AG10803 (cell line): ENCODE measurements around the gene ASPHD2.

Experiments used
- DNase-seq: peaks from one replicate; pipeline ENCODE4 v3.0.0; 2010; ENCODE audit warnings: low read depth
- H3K4me3 ChIP-seq: 2 replicates; pipeline ENCODE4 v1.5.1; 2011; ENCODE audit warnings: mild to moderate bottlenecking, low read length, control low read depth
- TF ChIP-seq, protein P1 (sequence below): conservative IDR thresholded peaks from 2 replicates; pipeline ENCODE4 v1.5.1; 2011; ENCODE audit warnings: mild to moderate bottlenecking, low read length, control low read depth, inconsistent platforms

Gene ASPHD2

DNA sequence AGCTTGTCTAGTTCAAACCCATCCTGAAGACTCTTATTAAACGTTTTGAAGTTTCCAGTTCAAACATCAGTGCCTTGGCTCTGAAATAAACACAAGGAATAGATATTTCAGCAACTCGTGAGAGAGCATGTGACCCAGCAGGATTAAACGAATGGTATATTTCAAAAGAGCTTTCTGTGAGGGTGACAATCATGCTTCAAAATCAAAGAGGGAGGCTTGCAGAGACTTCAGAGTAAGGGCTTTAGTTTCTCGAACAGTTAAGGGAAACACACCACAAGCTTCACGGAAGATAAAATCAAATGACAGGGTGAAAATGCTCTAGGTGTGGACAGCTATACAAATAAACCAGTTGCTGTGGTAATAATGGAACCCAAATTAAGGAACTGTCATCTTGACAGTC, 53.1 kb downstream of the ASPHD2 start:
- no peak overlapping the region for H3K4me3 ChIP-seq
- TF ChIP-seq, protein P1, sequence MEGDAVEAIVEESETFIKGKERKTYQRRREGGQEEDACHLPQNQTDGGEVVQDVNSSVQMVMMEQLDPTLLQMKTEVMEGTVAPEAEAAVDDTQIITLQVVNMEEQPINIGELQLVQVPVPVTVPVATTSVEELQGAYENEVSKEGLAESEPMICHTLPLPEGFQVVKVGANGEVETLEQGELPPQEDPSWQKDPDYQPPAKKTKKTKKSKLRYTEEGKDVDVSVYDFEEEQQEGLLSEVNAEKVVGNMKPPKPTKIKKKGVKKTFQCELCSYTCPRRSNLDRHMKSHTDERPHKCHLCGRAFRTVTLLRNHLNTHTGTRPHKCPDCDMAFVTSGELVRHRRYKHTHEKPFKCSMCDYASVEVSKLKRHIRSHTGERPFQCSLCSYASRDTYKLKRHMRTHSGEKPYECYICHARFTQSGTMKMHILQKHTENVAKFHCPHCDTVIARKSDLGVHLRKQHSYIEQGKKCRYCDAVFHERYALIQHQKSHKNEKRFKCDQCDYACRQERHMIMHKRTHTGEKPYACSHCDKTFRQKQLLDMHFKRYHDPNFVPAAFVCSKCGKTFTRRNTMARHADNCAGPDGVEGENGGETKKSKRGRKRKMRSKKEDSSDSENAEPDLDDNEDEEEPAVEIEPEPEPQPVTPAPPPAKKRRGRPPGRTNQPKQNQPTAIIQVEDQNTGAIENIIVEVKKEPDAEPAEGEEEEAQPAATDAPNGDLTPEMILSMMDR, result no peak
- no peak for DNase-seq

DNA sequence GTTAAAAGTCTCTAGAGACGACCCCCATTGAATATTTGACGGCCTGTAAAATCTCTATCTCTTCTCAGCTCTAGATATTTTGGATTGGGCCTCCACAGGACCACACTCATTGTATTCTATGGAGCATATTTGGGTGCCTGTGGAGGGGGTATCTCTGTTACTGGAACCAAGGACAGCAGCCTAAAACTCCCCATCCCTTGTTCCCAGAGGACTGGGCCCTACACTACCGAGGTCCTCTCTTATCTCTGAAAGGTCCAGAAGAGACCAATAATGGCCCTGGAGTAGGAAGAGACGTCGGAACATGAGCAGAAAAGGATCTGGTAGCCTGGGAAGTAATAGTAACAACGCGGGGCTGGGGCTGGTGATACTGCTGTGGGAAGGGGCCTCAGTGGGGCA, 54.0 kb downstream of the ASPHD2 start:
- TF ChIP-seq, protein P1, result no peak
- DNase-seq, result no peak
- peak overlapping the region; percentile 92 for H3K4me3 ChIP-seq

DNA sequence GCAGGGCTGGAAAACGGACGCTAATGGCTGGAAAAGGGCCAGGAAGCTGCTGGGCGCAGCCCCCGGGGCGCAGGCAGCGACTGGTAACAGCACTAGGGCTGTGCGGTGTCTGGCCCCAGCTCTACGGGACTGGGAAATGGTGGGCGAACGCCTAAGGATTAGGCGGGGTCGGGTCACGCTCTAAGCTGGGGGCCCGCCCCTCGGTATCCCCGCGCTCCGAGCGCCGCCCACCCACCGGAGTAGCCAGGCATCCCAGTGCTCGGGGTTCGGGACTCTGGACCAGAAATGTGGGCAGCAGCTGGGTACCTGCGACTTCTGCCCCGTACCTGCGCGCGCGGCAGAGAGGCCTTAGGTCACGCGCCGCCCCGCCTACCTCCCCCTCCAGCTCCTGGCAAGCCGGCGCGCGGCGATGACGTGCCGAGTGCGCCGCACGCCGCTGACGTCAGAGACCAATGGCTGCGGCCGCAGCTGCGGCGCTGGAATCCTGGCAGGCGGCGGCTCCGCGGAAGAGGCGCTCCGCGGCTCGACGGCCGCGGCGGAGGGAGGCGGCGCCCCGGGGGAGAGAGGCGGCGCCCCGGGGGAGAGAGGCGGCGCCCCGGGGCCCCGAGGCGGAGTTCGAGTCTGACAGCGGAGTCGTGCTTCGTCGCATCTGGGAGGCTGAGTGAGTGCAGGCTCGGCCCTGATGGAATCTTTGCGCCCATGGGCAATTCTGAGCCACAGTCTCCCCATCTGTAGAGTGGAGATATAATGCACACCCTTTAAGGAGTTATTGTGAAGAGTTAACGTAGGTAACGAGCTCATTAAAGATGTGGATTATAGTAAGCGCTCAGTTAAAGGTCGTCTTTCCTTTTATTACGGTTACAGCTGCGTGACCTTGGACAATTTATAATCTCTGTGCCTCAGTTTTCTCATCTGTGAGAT, 54.6 kb downstream of the ASPHD2 start, which contains the start of the genes HPS4 and SRRD:
TSS of gene HPS4 (minus strand) at position 345 of the 921 bp plus-strand sequence. CDS start 2,021 bp downstream, outside the sequence.
TSS of gene SRRD (plus strand) at position 439 of the 921 bp plus-strand sequence. CDS start at position 453, 14 bp downstream.
- TF ChIP-seq, protein P1, result no peak
- DNase-seq, result peak; percentile 89
- peak within 1 kb of the TSS; percentile 92 for H3K4me3 ChIP-seq

DNA sequence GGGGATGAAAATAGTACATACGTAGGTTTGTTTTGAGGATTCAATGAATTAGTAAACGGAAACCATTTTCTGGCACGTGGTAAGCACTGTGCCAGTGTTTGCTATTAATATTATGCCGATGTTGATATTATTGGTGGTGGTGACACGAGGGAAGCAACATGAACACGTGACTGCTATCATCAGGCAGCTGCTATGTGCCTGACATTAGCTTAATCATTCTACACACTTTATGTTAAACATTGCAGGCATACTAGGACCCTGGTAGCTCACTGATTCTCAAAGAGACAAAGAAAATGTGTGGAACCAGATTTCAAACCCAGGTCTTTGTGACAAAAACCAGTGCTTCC, 55.3 kb downstream of the ASPHD2 start:
- DNase-seq, result no peak
- TF ChIP-seq, protein P1, result no peak
- H3K4me3 ChIP-seq, result peak overlapping the region; percentile 77

DNA sequence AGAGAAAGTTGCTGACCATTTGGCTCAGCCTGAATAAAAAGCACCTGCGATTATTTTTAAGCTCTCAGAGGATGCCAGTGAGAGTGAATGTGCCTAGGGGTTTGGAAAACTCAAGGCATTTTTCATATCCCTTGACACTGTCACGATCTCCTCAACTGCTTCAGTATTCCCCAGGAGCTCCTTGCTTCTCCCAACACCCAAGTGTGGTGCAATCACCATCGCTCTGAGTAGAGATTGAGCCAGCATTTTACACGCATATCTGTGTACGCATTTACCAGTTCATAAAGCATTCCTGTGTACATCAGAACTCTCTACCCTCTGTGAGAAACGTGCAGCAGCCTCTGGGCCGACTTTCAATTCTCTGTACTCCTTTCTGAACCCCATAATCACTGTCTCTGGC, 56.0 kb downstream of the ASPHD2 start:
- peak overlapping the region; percentile 12 for H3K4me3 ChIP-seq
- TF ChIP-seq, protein P1, result no peak
- peak; percentile 60 for DNase-seq

DNA sequence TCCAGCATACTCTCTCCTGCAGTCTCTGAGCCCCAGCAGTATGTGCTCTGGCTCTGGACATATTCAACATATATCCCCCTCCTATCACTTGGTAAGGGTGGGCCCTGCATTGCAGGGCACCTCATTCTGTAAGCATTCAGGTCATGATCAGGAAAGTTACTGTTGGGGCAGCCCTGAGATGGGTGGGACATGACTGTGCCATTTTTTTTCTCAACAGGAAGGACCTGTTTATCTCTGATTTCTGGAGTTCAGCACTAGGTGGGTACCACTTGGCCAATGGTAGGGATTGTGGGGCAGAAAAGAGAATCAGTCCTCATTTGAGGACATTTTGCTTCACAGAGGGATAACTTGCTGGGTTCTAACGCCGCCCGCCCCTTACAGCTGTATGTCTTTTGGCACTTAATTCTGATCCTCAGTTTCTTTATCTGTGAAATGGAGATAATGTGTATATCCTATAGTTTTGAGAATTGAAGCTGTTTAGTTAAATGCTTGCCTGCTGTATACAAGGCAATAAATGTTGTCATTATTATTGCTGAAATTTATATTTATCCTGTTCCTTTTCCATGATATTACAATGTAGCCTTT, 56.8 kb downstream of the ASPHD2 start:
- TF ChIP-seq, protein P1, result no peak
- no peak for DNase-seq
- H3K4me3 ChIP-seq, result no peak overlapping the region
